Liver (tissue), 9 donors: ENCODE measurements around the gene ABHD12. TPM values are rescaled to one million over a fixed set of nuclear protein-coding genes. Genes with fewer than 3 reads are reported as not detected.

Experiments used
- DNase-seq: peaks from one replicate; pipeline ENCODE4 v3.0.0-alpha.2; 2017; ENCODE audit warnings: low spot score
- H3K27ac ChIP-seq, 2 donors: one replicate each; pipeline ENCODE4 v1.7.0; 2013; ENCODE audit warnings: inconsistent platforms in 2 of 2, low read length in 2 of 2, control low read depth in 1 of 2, low read depth in 1 of 2, mild to moderate bottlenecking in 1 of 2
- H3K27me3 ChIP-seq, 4 donors: one replicate each; pipeline versions ENCODE4 v1.6.1 to v1.7.0; 2013; ENCODE audit warnings: low read length in 3 of 4, inconsistent platforms in 1 of 4, mild to moderate bottlenecking in 1 of 4, moderate library complexity in 1 of 4; ENCODE audit not compliant: control insufficient read depth in 4 of 4, insufficient read depth in 4 of 4
- H3K36me3 ChIP-seq, 4 donors: one replicate each; pipeline versions ENCODE4 v1.6.1 to v1.7.0; 2013; ENCODE audit warnings: low read length in 3 of 4, mild to moderate bottlenecking in 3 of 4, low read depth in 1 of 4, moderate library complexity in 1 of 4; ENCODE audit not compliant: control insufficient read depth in 4 of 4, insufficient read depth in 3 of 4
- H3K4me1 ChIP-seq, 4 donors: one replicate each; pipeline versions ENCODE4 v1.6.1 to v1.7.0; 2013; ENCODE audit warnings: low read length in 3 of 4, mild to moderate bottlenecking in 3 of 4, moderate library complexity in 1 of 4; ENCODE audit not compliant: control insufficient read depth in 4 of 4, insufficient read depth in 4 of 4
- H3K4me3 ChIP-seq, 3 donors: one replicate each; pipeline versions ENCODE4 v1.6.1 to v1.7.0; 2013; ENCODE audit warnings: low read length in 3 of 3, control low read depth in 1 of 3, low read depth in 1 of 3, mild to moderate bottlenecking in 1 of 3
- H3K9ac ChIP-seq, 2 donors: one replicate each; pipeline ENCODE4 v1.7.0; 2013; ENCODE audit warnings: low read length in 2 of 2, mild to moderate bottlenecking in 2 of 2, moderate library complexity in 2 of 2, control low read depth in 1 of 2, low read depth in 1 of 2
- H3K9me3 ChIP-seq, 4 donors: one replicate each; pipeline versions ENCODE4 v1.6.1 to v1.7.0; 2013; ENCODE audit warnings: low read length in 3 of 4; ENCODE audit not compliant: control insufficient read depth in 4 of 4
- CTCF ChIP-seq: fragments of 150-350 bp; IDR thresholded peaks from 2 replicates; pipeline ENCODE4 v1.5.1; 2017; ENCODE audit warnings: improper control_type of control experiment, low read depth, low read length; ENCODE audit not compliant: missing input control
- EGR1 ChIP-seq, 2 donors: IDR thresholded peaks; 2 replicates each; pipeline ENCODE4 v1.6.1; 2016 to 2018; ENCODE audit warnings: antibody characterized with exemption in 2 of 2, low read depth in 2 of 2
- FOXA1 ChIP-seq: IDR thresholded peaks from 2 replicates; pipeline ENCODE4 v1.6.1; 2016; ENCODE audit warnings: antibody characterized with exemption
- FOXA2 ChIP-seq: IDR thresholded peaks from 2 replicates; pipeline ENCODE4 v1.6.1; 2016; ENCODE audit warnings: antibody characterized with exemption
- GABPA ChIP-seq, 2 donors: IDR thresholded peaks in 1 of 2; conservative IDR thresholded peaks in 1 of 2; 2 replicates each; pipeline ENCODE4 v1.6.1; 2016; ENCODE audit warnings: antibody characterized with exemption in 2 of 2, mild to moderate bottlenecking in 1 of 2, moderate library complexity in 1 of 2
- HNF4G ChIP-seq: IDR thresholded peaks from 2 replicates; pipeline ENCODE4 v1.6.1; 2016; ENCODE audit warnings: antibody characterized with exemption
- JUND ChIP-seq, 2 donors: IDR thresholded peaks; 2 replicates each; pipeline ENCODE4 v1.6.1; 2016; ENCODE audit warnings: antibody characterized with exemption in 2 of 2
- NR2F2 ChIP-seq: IDR thresholded peaks from 2 replicates; pipeline ENCODE4 v1.6.1; 2016; ENCODE audit warnings: antibody characterized with exemption
- SP1 ChIP-seq: IDR thresholded peaks from 2 replicates; pipeline ENCODE4 v1.6.1; 2018; ENCODE audit warnings: antibody characterized with exemption, mild to moderate bottlenecking
- TAF1 ChIP-seq: conservative IDR thresholded peaks from 2 replicates; pipeline ENCODE4 v1.6.1; 2016; ENCODE audit warnings: antibody characterized with exemption, mild to moderate bottlenecking
- YY1 ChIP-seq: IDR thresholded peaks from 2 replicates; pipeline ENCODE4 v1.6.1; 2016; ENCODE audit warnings: antibody characterized with exemption, mild to moderate bottlenecking
- ZBTB33 ChIP-seq: IDR thresholded peaks from 2 replicates; pipeline ENCODE4 v1.6.1; 2016; ENCODE audit warnings: antibody characterized with exemption
- WGBS: extraction: QIAGEN DNeasy Blood & Tissue Kit; methylation state at CpG from one replicate; pipeline ENCODE4 v1.1.7; 2013; 5-methylcytosine and 5-hydroxymethylcytosine counted together
- polyA plus RNA-seq, 2 donors: library from polyadenylated mRNA; stranded (reverse) in 1 of 2; unstranded in 1 of 2; fragments of 200-250 nt in 1 of 2; fragments of >200 nt in 1 of 2; fragmentation: Nextera tagmentation in 1 of 2; extraction: Ambion mirVana in 1 of 2; gene quantifications; one replicate each; pipeline versions ENCODE4 v1.2.1 to v1.2.3, GENCODE V29; 2013 to 2015
- total RNA-seq, 2 donors: library from RNA; depleted of rRNA; stranded (reverse); fragments of >200 nt; gene quantifications; one replicate each; pipeline ENCODE4 v1.2.3, GENCODE V29; 2014
- TF ChIP-seq, protein P1 (sequence below): IDR thresholded peaks from 2 replicates; pipeline ENCODE4 v1.6.1; 2016; ENCODE audit warnings: antibody characterized with exemption
- TF ChIP-seq, protein P2 (sequence below): IDR thresholded peaks from 2 replicates; pipeline ENCODE4 v1.6.1; 2016; ENCODE audit warnings: antibody characterized with exemption, mild to moderate bottlenecking
- donor health status: healthy.
- donor health status: healthy.
- donor health status: healthy.
- donor health status: healthy.
- donor health status: healthy.

Gene ABHD12
- total and polyA plus RNA-seq, 4 donors, result 11.1 to 15.4 (median 12.9) TPM

GRCh38 chr20:25280051-25280573, 110.5 kb downstream of the ABHD12 start:
- H3K4me1 ChIP-seq, result peaks cover 0 to 7% (median 3%) of the 10 kb centered on the region in 4 donors
- no peak overlapping the region for H3K27ac ChIP-seq
- no peak overlapping the region for H3K9ac ChIP-seq
- no peaks in the 10 kb centered on the region for H3K27me3 ChIP-seq
- H3K36me3 ChIP-seq, result peaks cover 0 to 18% (median 0%) of the 10 kb centered on the region in 4 donors
- H3K4me3 ChIP-seq, result no peak overlapping the region
- TF ChIP-seq SP1, result no peak
- no peak for TF ChIP-seq EGR1 (IDR thresholded peaks at IDR 0.05; ENCODE audit: low read depth in 2 of 2)
- no peak for TF ChIP-seq JUND (IDR thresholded peaks at IDR 0.05)
- TF ChIP-seq FOXA1, result no peak
- TF ChIP-seq, protein P1, sequence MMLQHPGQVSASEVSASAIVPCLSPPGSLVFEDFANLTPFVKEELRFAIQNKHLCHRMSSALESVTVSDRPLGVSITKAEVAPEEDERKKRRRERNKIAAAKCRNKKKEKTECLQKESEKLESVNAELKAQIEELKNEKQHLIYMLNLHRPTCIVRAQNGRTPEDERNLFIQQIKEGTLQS, result no peak
- TF ChIP-seq TAF1, result no peak
- no peak for TF ChIP-seq HNF4G
- no peak for TF ChIP-seq YY1
- TF ChIP-seq, protein P2, sequence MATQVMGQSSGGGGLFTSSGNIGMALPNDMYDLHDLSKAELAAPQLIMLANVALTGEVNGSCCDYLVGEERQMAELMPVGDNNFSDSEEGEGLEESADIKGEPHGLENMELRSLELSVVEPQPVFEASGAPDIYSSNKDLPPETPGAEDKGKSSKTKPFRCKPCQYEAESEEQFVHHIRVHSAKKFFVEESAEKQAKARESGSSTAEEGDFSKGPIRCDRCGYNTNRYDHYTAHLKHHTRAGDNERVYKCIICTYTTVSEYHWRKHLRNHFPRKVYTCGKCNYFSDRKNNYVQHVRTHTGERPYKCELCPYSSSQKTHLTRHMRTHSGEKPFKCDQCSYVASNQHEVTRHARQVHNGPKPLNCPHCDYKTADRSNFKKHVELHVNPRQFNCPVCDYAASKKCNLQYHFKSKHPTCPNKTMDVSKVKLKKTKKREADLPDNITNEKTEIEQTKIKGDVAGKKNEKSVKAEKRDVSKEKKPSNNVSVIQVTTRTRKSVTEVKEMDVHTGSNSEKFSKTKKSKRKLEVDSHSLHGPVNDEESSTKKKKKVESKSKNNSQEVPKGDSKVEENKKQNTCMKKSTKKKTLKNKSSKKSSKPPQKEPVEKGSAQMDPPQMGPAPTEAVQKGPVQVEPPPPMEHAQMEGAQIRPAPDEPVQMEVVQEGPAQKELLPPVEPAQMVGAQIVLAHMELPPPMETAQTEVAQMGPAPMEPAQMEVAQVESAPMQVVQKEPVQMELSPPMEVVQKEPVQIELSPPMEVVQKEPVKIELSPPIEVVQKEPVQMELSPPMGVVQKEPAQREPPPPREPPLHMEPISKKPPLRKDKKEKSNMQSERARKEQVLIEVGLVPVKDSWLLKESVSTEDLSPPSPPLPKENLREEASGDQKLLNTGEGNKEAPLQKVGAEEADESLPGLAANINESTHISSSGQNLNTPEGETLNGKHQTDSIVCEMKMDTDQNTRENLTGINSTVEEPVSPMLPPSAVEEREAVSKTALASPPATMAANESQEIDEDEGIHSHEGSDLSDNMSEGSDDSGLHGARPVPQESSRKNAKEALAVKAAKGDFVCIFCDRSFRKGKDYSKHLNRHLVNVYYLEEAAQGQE, result no peak
- TF ChIP-seq CTCF, result no peak
- no peak for TF ChIP-seq ZBTB33
- TF ChIP-seq FOXA2, result no peak
- TF ChIP-seq NR2F2, result no peak
- DNase-seq, result no peak
- WGBS, result 61% methylated on average over 15 of the region's 15 CpGs
- H3K9me3 ChIP-seq, result no peaks in the 10 kb centered on the region

- WGBS, result 85% methylated on average over 9 of the region's 9 CpGs
- H3K27ac ChIP-seq, result no peak overlapping the region
- no peaks in the 10 kb centered on the region for H3K9me3 ChIP-seq
- no peak overlapping the region for H3K4me3 ChIP-seq
- peaks cover 0 to 20% (median 0%) of the 10 kb centered on the region in 4 donors for H3K36me3 ChIP-seq
- DNase-seq, result no peak
- no peaks in the 10 kb centered on the region for H3K27me3 ChIP-seq
- H3K9ac ChIP-seq, result no peak overlapping the region
- TF ChIP-seq YY1 (no peak), CTCF (no peak), TAF1 (no peak), FOXA2 (no peak), GABPA (IDR thresholded peaks at IDR 0.05 in 1 of 2, conservative IDR thresholded peaks at IDR 0.05 in 1 of 2) (no peak), ZBTB33 (no peak)
- peaks cover 0 to 7% (median 3%) of the 10 kb centered on the region in 4 donors for H3K4me1 ChIP-seq
Observed at GRCh38 chr20:25279403-25279802, 111.2 kb downstream of the ABHD12 start.
